Measurements from ENCODE around the gene B3GALNT1.

DNA sequence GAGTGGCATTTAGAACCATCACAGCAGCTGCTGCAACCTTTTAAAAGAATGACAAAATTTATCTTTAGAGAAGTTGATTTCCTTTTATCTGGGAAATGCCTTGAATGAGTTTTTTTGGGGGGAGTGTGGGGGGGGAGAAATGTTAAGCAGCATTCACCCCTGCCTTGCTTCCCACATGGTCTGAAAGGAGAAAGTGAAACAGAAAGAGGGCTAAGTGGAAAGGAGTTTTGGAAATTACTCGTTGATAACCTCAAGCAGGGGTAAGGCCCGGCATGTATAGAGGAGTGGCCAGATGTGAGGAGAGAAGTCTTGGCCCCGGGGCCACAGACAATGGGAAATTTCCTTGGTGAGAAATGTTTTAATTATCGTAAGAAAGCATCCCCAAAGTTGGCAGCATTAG lies 23.5 kb downstream of the B3GALNT1 start:
- TF ChIP-seq, protein P1, sequence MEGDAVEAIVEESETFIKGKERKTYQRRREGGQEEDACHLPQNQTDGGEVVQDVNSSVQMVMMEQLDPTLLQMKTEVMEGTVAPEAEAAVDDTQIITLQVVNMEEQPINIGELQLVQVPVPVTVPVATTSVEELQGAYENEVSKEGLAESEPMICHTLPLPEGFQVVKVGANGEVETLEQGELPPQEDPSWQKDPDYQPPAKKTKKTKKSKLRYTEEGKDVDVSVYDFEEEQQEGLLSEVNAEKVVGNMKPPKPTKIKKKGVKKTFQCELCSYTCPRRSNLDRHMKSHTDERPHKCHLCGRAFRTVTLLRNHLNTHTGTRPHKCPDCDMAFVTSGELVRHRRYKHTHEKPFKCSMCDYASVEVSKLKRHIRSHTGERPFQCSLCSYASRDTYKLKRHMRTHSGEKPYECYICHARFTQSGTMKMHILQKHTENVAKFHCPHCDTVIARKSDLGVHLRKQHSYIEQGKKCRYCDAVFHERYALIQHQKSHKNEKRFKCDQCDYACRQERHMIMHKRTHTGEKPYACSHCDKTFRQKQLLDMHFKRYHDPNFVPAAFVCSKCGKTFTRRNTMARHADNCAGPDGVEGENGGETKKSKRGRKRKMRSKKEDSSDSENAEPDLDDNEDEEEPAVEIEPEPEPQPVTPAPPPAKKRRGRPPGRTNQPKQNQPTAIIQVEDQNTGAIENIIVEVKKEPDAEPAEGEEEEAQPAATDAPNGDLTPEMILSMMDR (IDR thresholded peaks at IDR 0.05 in 4 of 5, conservative IDR thresholded peaks at IDR 0.05 in 1 of 5): no peak
- no peak for TF ChIP-seq POLR2A (IDR thresholded peaks at IDR 0.05)

Measured in gastrocnemius medialis (tissue), 4 donors.